ENCODE results near the gene RNF168.
"Not testable (repeated sequence)": the region's sequence is repeated elsewhere in the genome, so short reads cannot be mapped to it uniquely, and the experiment has no call there.

Gene RNF168

GRCh38 chr3:196514913-196515621 lies 11.5 kb upstream of the RNF168 start, which contains the start of gene SMCO1:
TSS of gene SMCO1 (minus strand) at chr3:196515346. CDS start at chr3:196515209, 137 bp downstream.
- DNase-seq (ENCODE audit: low read depth), result no peak

DNA sequence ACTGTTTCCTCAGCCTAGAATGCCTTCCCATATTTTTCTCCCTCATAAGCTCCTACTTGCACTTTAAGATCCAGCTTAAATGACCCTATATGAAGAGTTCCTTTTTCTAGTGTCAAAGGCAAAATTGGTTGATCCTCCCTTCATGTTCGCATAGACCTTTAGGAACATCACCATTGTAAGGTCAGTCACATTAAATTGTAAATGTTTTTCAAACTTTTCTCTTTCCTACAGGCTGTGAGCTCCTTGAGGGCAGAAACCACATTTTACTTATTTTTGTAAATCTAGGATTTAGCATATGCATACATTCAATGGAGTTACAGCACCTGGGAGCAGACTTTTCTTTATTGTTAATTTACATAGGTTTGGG lies 10.8 kb upstream of the RNF168 start:
- DNase-seq (ENCODE audit: low read depth), result no peak

GRCh38 chr3:196513697-196514349 lies 10.3 kb upstream of the RNF168 start:
- DNase-seq (ENCODE audit: low read depth), result no peak

DNA sequence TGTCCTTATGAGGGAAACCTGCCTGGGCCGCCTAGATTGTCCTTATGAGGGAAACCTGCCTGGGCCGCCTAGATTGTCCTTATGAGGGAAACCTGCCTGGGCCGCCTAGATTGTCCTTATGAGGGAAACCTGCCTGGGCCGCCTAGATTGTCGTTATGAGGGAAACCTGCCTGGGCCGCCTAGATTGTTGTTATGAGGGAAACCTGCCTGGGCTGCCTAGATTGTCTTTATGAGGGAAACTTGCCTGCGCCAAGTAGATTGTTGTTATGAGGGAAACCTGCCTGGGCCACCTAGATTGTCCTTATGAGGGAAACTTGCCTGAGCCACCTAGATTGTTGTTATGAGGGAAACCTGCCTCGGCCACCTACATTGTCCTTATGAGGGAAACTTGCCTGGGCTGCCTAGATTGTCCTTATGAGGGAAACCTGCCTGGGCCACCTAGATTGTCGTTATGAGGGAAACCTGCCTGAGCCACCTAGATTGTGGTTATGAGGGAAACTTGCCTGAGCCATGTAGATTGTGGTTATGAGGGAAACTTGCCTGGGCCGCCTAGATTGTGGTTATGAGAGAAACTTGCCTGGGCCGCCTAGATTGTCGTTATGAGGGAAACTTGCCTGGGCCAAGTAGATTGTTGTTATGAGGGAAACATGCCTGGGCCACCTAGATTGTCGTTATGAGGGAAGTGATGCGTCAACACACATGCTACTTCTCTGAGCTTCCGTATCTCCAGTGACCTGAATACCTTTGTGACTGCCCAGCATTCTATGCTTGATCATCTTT lies 8.3 kb upstream of the RNF168 start:
- DNase-seq (ENCODE audit: low read depth), result not testable (repeated sequence)

DNA sequence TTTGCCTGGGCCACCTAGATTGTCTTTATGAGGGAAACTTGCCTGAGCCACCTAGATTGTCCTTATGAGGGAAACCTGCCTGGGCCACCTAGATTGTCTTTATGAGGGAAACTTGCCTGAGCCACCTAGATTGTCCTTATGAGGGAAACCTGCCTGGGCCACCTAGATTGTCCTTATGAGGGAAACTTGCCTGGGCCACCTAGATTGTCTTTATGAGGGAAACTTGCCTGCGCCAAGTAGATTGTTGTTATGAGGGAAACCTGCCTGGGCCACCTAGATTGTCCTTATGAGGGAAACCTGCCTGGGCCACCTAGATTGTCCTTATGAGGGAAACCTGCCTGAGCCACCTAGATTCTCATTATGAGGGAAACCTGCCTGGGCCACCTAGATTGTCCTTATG lies 7.5 kb upstream of the RNF168 start:
- DNase-seq (ENCODE audit: low read depth), result not testable (repeated sequence)

DNA sequence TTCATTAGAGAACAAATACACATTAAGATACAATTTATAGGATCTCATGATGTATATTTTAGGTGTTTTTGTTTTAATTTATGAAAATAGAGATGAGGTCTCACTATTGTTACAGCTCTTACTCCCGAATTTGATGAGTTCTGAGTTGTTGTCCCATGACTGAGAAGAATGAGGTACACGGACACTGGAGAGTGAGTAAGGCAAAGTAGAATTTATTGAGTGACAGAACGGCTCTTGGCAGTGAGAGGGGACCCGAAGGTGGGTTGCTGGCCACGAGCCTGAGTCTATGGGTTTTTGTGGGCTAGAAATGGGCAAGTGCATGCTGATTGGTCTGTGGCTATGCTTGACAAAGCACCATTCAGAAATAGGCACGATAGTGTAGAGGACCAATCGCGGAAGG lies 3.1 kb upstream of the RNF168 start:
- no peak for DNase-seq (ENCODE audit: low read depth)

- DNase-seq (ENCODE audit: low read depth), result no peak
Observed at GRCh38 chr3:196504556-196504955, 988 bp upstream of the RNF168 start.

- DNase-seq (ENCODE audit: low read depth), result not testable (repeated sequence)
Observed at GRCh38 chr3:196504077-196504398, 470 bp upstream of the RNF168 start.

DNA sequence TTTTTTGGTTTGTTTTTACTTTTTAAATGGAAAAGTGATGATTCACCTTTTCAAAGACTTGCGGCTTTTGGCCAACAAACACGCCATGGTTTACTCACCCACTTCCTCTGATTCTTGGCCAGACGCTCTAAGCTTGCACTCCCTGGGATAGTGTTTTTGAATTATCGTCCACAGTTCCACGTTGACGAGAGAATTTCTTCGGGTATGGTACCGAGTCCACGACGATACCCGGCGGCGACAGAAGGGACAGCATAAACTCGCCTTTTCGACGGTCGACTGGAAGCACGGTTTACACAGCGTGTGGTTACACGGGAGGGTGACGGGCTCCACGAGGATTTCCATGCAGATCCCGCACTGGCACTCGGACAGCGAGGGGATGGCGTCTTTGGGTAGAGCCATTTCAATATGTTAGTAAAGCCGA lies 783 bp downstream of the RNF168 start:
- peak; percentile 61 for DNase-seq (ENCODE audit: low read depth)

- no peak for DNase-seq (ENCODE audit: low read depth)
Observed at GRCh38 chr3:196501316-196502044, 2.1 kb downstream of the RNF168 start.

- no peak for DNase-seq (ENCODE audit: low read depth)
Observed at GRCh38 chr3:196499807-196500524, 3.6 kb downstream of the RNF168 start.

GRCh38 chr3:196499061-196499460 lies 4.5 kb downstream of the RNF168 start:
- no peak for DNase-seq (ENCODE audit: low read depth)

DNA sequence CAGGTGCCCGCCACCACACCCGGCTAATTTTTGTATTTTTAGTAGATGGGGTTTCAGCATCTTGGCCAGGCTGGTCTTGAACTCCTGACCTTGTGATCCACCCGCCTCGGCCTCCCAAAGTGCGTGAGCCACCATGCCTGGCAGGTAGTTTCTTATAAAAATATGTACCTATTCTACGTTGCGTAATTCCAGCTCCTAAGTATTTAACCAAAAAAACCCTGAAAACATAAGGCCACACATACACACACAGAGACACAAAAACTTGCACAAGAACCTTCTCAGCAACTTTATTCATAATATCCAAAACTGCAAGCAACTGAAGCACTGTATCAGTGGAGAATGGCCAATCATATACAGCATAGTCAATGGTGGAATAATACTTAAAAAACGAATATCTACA lies 5.3 kb downstream of the RNF168 start:
- DNase-seq (ENCODE audit: low read depth), result no peak

DNA sequence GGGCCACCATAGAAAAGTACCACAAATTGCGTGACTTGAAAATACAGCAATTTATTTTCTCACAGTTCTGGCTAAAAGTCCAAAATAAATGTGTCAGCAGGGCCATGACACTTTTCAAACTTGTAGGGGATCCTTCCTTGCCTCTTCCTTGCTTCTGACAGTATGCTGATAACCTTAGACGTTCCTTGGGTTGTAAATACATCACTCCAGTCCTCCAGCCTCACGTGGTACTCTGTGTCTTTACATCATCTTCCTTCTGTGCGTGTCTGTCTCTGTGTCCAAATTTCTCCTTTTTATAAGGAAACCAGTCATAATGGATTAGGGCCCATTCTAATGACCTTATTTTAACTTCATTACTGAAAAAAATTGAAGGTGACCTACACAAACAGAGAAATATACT lies 7.4 kb downstream of the RNF168 start:
- DNase-seq (ENCODE audit: low read depth), result no peak

- no peak for DNase-seq (ENCODE audit: low read depth)
Observed at GRCh38 chr3:196493292-196493691, 10.3 kb downstream of the RNF168 start.

DNA sequence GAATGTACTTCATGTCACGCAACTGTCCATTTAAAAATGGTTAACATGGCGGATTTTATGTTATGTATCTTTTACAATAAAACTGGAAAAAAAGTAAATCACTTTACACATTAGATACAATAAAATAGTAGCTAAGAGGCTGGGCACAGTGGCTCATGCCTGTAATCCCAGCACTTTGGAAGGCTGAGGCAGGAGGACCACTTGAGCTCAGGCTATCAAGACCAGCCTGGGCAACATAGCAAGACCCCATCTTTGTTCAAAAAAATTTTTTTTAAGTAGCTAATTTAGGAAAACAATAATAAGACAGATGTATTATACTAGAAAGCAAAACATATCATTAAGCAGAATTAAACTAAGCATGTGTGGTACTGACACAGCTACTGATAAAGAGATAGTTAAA lies 11.5 kb downstream of the RNF168 start:
- DNase-seq (ENCODE audit: low read depth), result no peak

DNA sequence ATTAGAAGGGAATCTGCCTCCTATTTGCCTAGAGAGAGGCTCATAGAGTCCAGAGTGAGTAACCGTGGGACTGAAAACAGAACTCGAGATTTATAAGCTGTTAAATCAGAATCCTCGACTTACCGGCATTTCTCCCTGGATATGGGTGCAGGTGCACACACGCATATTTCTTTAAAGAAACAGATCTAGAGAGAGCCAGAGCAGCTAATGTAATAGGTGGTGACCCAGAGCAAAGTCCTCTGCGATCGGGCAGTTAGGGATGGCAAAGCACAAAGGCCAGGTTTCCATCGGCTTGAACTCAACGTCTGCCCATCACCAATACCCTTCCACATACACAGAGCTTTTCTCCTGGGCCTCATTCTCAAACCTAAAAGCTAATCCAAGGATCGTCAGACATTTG lies 13.8 kb downstream of the RNF168 start:
- DNase-seq (ENCODE audit: low read depth), result no peak

- DNase-seq (ENCODE audit: low read depth), result no peak
Observed at GRCh38 chr3:196486263-196486662, 17.3 kb downstream of the RNF168 start.

DNA sequence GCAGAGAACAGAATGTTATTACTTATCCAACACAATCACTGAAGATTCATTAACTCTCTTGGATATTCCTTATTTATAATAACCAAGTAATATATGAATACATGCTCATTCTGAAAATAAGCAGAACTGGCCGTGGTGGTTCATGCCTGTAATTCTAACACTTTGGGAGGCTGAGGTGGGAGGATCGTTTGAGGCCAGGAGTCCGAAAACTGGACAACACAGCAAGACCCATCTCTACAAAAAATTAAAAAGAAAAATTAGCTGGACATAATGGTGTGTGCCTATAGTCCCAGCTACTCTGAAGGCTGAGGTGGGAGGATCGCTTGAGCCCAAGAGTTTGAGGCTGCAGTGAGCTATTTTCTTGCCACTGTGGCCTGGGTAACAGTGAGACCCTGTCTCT lies 25.9 kb downstream of the RNF168 start:
- no peak for DNase-seq (ENCODE audit: low read depth)

DNA sequence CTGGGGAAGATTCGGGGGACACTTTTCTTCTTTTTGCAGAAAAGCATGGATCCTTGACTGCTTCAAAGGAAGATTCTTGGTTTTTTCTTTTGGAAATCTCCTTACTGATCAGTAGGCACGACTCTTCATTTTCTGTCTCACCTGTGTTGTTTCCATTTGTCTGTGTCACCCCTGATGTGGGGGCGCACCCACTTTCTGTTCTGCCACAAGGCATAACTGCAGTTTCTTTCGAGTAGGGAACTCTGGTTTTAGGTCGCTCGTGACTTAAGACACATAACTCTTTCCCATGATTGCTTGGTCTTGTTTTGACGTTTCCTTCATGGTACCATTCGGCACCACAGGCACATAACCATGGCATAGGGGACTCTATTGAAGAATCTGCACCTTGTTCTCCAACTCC lies 31.3 kb downstream of the RNF168 start:
- DNase-seq (ENCODE audit: low read depth), result no peak

DNA sequence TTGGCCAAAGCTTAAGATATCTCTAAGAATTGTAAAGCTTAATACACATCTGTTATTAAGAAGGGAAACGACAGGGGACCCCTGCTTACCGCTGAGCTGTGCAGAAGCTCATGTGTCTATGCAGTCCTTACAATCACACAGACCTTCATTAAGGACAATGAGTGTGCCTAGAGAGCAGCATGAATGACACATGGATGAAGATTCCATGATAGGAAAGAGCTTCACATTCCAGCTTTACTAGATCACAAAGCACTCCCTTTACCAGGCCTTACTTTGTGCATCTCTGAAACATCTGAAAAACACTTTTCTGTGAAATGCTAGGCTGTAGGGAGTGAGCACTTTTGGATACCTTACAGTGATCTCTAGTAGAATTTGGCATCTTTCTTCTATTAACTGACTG lies 32.0 kb downstream of the RNF168 start:
- no peak for DNase-seq (ENCODE audit: low read depth)

GRCh38 chr3:196470182-196470581 lies 33.4 kb downstream of the RNF168 start:
- DNase-seq (ENCODE audit: low read depth), result not testable (repeated sequence)
